ENCODE data around the gene CD109. TPM values are rescaled to one million over a fixed set of nuclear protein-coding genes. Genes with fewer than 3 reads are reported as not detected.

Gene CD109
- total RNA-seq, 1 experiment from 2014 or later, result 19.1 TPM

- peak overlapping the region; percentile 55 for H3K27ac ChIP-seq (ENCODE audit: low read length)
These were observed 30.2 kb upstream of the CD109 start for GRCh38 chr6:73665686-73666319.

DNA sequence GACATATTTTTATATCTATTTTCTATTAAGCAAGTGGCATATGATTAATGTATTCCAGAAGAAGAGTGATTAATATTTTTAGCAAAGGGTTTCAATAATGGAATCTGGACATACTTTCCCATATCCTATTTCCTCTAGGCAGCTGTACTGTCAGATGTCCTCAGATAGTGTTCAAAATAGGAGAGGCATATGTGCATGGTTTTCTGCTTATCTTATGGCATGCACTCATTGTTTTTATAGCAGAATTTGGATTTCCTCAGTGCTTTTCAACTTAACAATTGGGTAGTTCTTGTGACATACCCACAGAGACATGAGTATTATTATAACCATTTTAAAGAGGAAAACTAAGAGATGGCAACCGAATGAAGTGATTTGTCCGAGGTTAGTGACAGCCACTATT, 29.6 kb upstream of the CD109 start:
- Histone ChIP-seq H3F3A (ENCODE audit: low read length, unreplicated experiment) (no peaks in the 10 kb centered on the region), H3K9me2 (replicated peaks; ENCODE audit: low read length) (no peaks in the 10 kb centered on the region), H3K36me3 (ENCODE audit: low read depth, low read length) (no peaks in the 10 kb centered on the region), H3K27ac (ENCODE audit: low read length) (peak overlapping the region; percentile 29), H3K27me3 (ENCODE audit: low read length) (no peaks in the 10 kb centered on the region), H3K4me2 (ENCODE audit: low read length) (peak overlapping the region; percentile 43; the same call in 1 of the 2 replicates), H3K79me2 (ENCODE audit: low read length) (no peaks in the 10 kb centered on the region), H2AFZ (ENCODE audit: low read length) (no peak overlapping the region), H3K4me3 (ENCODE audit: low read length) (no peak overlapping the region), H3K9ac (ENCODE audit: low read length) (no peak overlapping the region), H4K20me1 (ENCODE audit: low read length) (no peaks in the 10 kb centered on the region), H3K4me1 (ENCODE audit: insufficient read depth, low read length) (peaks cover 13% of the 10 kb centered on the region), H3K9me3 (ENCODE audit: low read length) (no peaks in the 10 kb centered on the region)
- POLR2A ChIA-PET (ENCODE audit: unreplicated experiment), result no interaction called here
- CTCF ChIA-PET, result no interaction called here
- intact Hi-C loops (cut with micrococcal nuclease), result no loop called here
- TF ChIP-seq, protein P1, sequence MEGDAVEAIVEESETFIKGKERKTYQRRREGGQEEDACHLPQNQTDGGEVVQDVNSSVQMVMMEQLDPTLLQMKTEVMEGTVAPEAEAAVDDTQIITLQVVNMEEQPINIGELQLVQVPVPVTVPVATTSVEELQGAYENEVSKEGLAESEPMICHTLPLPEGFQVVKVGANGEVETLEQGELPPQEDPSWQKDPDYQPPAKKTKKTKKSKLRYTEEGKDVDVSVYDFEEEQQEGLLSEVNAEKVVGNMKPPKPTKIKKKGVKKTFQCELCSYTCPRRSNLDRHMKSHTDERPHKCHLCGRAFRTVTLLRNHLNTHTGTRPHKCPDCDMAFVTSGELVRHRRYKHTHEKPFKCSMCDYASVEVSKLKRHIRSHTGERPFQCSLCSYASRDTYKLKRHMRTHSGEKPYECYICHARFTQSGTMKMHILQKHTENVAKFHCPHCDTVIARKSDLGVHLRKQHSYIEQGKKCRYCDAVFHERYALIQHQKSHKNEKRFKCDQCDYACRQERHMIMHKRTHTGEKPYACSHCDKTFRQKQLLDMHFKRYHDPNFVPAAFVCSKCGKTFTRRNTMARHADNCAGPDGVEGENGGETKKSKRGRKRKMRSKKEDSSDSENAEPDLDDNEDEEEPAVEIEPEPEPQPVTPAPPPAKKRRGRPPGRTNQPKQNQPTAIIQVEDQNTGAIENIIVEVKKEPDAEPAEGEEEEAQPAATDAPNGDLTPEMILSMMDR (conservative IDR thresholded peaks at IDR 0.05; ENCODE audit: low read depth, low read length), result no peak
- TF ChIP-seq EZH2phosphoT487 (IDR thresholded peaks at IDR 0.05; ENCODE audit: borderline replicate concordance, low read length) (no peak), EZH2 (IDR thresholded peaks at IDR 0.05; ENCODE audit: low read length, unreplicated experiment) (no peak)
- DNase-seq (no peak), ATAC-seq (no peak)
- BruUV-seq (replicated peaks), result no TSS peak

More at GRCh38 chr6:73665686-73666319, 30.2 kb upstream of the CD109 start:
- Histone ChIP-seq H3K9ac (ENCODE audit: low read length) (no peak overlapping the region), H3F3A (ENCODE audit: low read length, unreplicated experiment) (no peaks in the 10 kb centered on the region), H3K36me3 (ENCODE audit: low read depth, low read length) (no peaks in the 10 kb centered on the region), H3K4me3 (ENCODE audit: low read length) (no peak overlapping the region), H3K9me3 (ENCODE audit: low read length) (no peaks in the 10 kb centered on the region), H4K20me1 (ENCODE audit: low read length) (no peaks in the 10 kb centered on the region), H2AFZ (ENCODE audit: low read length) (no peak overlapping the region), H3K27me3 (ENCODE audit: low read length) (no peaks in the 10 kb centered on the region), H3K4me1 (ENCODE audit: insufficient read depth, low read length) (peaks cover 13% of the 10 kb centered on the region), H3K9me2 (replicated peaks; ENCODE audit: low read length) (no peaks in the 10 kb centered on the region), H3K79me2 (ENCODE audit: low read length) (no peaks in the 10 kb centered on the region), H3K4me2 (ENCODE audit: low read length) (peak overlapping the region; percentile 43)
- BruUV-seq (replicated peaks), result no TSS peak
- ChIA-PET CTCF (no interaction called here), POLR2A (ENCODE audit: unreplicated experiment) (no interaction called here)
- intact Hi-C loops (cut with micrococcal nuclease), result no loop called here
- DNase-seq (peak; percentile 62), ATAC-seq (peak; percentile 96)
- TF ChIP-seq EZH2 (IDR thresholded peaks at IDR 0.05; ENCODE audit: low read length, unreplicated experiment) (no peak), EZH2phosphoT487 (IDR thresholded peaks at IDR 0.05; ENCODE audit: borderline replicate concordance, low read length) (no peak)
- TF ChIP-seq, protein P1 (conservative IDR thresholded peaks at IDR 0.05; ENCODE audit: low read depth, low read length), result no peak

- intact Hi-C loops (cut with micrococcal nuclease), result no loop called here
- Histone ChIP-seq H3K27me3 (ENCODE audit: low read length) (no peaks in the 10 kb centered on the region), H3K4me1 (ENCODE audit: insufficient read depth, low read length) (peaks cover 13% of the 10 kb centered on the region), H4K20me1 (ENCODE audit: low read length) (no peaks in the 10 kb centered on the region), H3K36me3 (ENCODE audit: low read depth, low read length) (no peaks in the 10 kb centered on the region), H2AFZ (ENCODE audit: low read length) (no peak overlapping the region), H3K9me2 (replicated peaks; ENCODE audit: low read length) (no peaks in the 10 kb centered on the region), H3F3A (ENCODE audit: low read length, unreplicated experiment) (no peaks in the 10 kb centered on the region), H3K9ac (ENCODE audit: low read length) (no peak overlapping the region), H3K9me3 (ENCODE audit: low read length) (no peaks in the 10 kb centered on the region), H3K4me3 (ENCODE audit: low read length) (no peak overlapping the region), H3K79me2 (ENCODE audit: low read length) (no peaks in the 10 kb centered on the region), H3K4me2 (ENCODE audit: low read length) (no peak overlapping the region), H3K27ac (ENCODE audit: low read length) (no peak overlapping the region)
- TF ChIP-seq EZH2phosphoT487 (IDR thresholded peaks at IDR 0.05; ENCODE audit: borderline replicate concordance, low read length) (no peak), EZH2 (IDR thresholded peaks at IDR 0.05; ENCODE audit: low read length, unreplicated experiment) (no peak)
- TF ChIP-seq, protein P1 (conservative IDR thresholded peaks at IDR 0.05; ENCODE audit: low read depth, low read length), result no peak
- no peak for DNase-seq
- ChIA-PET CTCF (interaction anchor here (0.7 kb wide), 1 partner anchor 21 kb away, joined by 3 read pairs; no protein-coding TSS in a partner anchor), POLR2A (ENCODE audit: unreplicated experiment) (no interaction called here)
- BruUV-seq (replicated peaks), result no TSS peak
- no peak for ATAC-seq
These were observed 28.2 kb upstream of the CD109 start for GRCh38 chr6:73667798-73668197.

All from PC-3 (cell line).